GM18511 (cell line): ENCODE results near the gene ASL.
A peak's percentile ranks its signal among the peaks of the same experiment; 100 is the strongest.
"Not testable (repeated sequence)": the region's sequence is repeated elsewhere in the genome, so short reads cannot be mapped to it uniquely, and the experiment has no call there.

Experiments used
- ATAC-seq: cut with Tn5 transposase; IDR thresholded peaks from one replicate; pipeline ENCODE4 v1.9.1; 2021; ENCODE audit warnings: mild to moderate bottlenecking, moderate library complexity; ENCODE audit not compliant: unreplicated experiment

Gene ASL

DNA sequence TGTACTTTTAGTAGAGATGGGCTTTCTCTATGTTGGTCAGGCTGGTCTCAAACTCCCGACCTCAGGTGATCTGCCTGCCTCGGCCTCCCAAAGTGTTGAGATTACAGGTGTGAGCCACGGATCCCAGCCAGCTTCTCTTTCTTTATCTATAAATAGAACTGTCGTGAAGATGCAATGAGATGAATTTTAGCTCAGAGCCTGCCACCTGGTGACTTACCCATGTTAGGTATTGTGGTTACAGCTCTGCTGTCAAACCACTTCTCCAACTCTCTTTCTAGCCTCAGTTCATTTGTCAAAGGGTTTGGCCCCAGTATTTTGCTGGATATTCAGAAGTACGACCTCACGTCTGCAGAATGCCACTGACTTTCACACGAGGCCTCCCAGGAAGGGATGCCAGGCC is 3.4 kb upstream of the ASL start:
- ATAC-seq: not testable (repeated sequence)

DNA sequence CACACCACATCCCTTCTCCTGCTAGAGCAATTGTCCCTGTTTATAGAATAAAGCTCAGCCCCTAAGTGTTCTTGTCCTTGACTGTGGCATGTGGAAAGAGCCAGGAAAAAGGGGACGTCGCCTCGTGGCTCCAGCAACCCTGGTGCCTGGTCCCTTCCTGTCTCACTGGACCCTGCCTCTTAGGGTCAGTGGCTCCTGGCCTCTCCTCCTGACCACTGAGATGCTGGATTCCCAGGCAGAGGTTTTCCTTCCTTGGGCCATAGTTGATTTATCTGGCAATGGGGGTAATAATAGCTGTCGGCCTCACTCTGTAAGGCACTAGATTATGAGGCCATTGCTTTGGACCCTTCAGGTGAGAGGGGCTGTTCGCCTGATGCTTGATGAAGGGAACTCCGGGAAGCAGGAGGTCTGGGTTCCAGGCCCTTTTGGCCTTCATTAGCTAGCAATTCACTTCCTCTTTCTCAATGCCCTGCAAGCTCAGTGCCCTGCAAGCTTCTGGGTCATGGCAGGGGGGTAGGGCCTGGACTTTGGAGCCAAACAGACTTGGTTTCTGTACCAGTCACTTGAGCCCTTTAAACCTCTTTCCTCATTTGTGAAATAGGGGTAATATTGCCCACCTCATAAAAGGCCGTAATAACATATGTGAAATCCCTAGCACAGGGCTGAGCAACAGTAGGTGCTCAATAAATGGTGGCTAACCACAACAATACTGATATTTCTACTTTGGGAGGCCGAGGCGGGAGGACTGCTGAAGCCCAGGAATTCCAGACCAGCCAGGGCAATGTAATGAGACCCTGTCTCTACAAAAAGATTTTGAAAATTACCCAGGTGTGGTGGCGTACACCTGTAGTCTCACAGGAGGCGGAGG is 1.1 kb downstream of the ASL start:
- no peak for ATAC-seq

- no peak for ATAC-seq
Observed at GRCh38 chr7:66078067-66078466, 2.4 kb downstream of the ASL start.

DNA sequence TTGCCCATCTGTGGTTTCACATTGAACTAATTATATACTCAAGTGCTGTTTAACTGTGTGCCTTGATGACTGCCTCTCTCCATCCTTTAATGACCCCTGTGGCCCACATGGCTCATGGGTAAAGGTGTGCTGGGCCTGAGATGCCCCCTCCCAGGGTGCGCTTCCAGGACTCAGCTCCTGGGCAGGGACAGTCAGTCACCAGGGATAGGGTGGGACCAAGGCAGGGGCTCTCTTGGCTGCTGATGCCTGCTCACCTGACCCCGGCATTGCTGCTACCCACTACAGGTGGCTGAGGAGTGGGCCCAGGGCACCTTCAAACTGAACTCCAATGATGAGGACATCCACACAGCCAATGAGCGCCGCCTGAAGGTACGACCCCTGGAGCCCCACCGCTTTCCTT is 6.5 kb downstream of the ASL start:
- no peak for ATAC-seq

DNA sequence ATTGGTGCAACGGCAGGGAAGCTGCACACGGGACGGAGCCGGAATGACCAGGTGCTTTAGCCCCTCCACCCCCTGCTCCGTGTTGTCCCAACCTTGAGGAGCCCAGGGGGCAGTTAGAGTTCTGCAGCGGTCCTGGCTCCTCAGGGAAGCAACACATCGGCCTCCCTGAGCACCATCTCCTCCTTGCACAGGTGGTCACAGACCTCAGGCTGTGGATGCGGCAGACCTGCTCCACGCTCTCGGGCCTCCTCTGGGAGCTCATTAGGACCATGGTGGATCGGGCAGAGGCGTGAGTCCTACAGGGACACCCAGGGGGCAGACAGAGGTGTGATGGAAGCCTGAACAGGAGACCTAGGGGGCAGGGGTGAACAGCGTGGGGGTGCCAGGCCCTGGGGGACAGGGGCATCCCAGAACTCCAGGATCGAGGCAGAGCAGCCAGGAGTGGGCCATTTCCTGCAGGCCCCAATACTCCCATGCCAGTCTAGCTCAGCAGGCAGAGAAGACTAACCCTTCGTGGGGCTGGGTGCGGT is 7.3 kb downstream of the ASL start:
- ATAC-seq: no peak

DNA sequence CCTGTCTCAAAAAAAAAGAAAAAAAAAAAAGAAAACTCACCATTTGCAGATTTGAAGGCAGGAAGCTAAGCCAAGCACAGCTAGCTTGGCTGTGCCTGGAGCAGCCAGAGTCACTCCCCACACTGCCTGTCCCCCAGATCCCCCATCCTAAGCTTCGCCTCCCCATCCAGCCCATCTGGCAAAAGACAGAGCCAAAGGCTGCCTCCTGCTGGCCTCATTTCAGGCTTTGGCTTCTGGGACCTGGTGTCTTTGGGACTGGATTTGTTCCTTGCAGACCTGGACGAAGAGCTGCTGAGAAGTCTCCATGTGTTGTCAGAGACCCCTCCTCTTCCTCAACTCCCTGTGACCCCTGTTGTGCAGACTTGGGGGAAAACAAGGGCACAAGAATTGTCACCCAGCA is 8.1 kb downstream of the ASL start:
- ATAC-seq: no peak

DNA sequence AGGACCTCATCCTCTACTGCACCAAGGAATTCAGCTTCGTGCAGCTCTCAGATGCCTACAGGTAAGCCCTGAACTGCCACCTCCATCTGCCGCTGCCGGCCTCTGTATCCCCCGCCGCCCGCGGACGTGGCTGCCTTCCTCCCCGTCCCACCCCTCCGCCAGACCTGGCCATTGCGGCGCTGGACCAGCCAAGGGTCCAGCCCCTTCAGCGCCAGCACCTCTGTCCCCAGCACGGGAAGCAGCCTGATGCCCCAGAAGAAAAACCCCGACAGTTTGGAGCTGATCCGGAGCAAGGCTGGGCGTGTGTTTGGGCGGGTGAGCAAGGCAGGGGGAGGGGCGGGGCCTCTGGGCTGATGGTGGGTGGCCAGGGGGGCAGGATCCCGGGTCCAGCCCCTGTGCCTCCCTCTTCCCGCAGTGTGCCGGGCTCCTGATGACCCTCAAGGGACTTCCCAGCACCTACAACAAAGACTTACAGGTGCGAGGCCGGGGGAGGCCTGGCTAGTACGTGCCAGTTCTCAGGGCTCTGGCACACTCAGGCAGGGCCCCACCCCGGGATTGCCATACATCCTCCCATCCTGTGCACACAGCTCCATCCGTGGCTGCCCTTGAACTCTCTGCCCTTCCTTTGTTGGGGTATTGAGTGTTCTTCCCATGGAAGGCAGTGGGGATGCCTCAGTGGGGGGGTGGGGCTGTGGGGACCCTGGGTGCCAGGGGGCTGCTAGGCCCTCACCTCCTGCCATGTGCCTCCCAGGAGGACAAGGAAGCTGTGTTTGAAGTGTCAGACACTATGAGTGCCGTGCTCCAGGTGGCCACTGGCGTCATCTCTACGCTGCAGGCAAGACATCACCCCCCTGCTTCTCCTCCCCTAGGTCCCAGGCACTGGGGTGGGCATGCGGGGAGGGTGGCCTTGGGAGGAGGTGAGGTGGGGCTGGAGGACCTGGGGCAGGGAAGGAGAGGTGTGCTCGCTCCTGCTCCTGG is 13.5 kb downstream of the ASL start:
- no peak for ATAC-seq

GRCh38 chr7:66092654-66093053 is 17.0 kb downstream of the ASL start:
- ATAC-seq: no peak

- ATAC-seq: no peak
Observed at GRCh38 chr7:66095010-66095409, 19.4 kb downstream of the ASL start.

- ATAC-seq: no peak
Observed at GRCh38 chr7:66099232-66099550, 23.6 kb downstream of the ASL start.

DNA sequence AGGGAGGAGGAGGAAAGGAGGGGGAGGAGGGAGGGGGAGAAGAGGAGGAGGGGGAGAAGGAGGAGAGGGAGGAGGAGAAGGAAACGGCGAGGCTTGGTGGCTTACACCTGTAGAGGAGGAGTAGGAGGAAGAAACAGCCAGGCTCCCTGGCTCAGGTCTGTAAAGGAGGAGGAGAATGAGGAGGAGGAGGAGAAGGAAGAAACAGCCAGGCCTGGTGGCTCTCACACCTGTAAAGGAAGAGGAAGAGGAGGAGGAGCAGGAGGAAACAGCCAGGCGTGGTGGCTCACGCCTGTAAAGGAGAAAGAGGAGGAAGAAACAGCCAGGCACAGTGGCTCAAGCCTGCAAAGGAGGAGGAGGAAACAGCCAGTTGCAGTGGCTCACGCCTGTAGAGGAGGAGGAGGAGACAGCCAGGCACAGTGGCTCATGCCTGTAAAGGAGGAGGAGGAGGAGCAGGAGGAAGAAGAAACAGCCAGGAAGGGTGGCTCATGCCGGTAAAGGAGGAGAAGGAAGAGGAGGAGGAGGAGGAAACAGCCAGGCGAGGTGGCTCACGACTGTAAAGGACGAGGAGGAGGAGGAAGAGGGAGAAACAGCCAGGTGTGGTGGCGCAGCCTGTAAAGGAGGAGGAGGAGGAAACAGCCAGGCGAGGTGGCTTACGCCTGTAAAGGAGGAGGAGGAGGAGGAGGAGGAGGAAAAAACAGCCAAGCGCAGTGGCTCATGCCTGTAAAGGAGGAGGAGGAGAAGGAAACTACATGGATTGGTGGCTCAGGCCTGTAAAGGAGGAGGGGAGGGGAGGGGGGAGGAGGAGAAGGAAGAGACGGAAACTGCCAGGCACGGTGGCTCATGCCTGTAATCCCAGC is 24.2 kb downstream of the ASL start:
- peak; percentile 84 for ATAC-seq

- peak; percentile 40 for ATAC-seq
Observed at GRCh38 chr7:66100408-66101050, 24.9 kb downstream of the ASL start.

DNA sequence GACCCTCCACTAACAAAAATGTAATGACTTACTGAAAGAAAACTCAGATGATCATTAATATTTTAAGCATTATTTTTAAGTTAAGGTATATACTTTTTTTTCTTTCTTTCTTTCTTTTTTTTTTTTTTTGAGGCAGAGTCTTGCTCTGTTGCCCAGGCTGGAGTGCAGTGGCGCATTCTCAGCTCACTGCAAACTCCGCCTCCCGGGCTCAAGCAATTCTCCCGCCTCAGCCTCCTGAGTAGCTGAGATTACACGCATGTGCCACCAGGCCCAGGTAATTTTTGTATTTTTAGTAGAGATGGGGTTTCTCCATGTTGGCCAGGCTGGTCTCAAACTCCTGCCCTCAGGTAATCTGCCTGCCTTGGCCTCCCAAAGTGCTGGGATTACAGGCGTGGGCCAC is 26.5 kb downstream of the ASL start:
- not testable (repeated sequence) for ATAC-seq

DNA sequence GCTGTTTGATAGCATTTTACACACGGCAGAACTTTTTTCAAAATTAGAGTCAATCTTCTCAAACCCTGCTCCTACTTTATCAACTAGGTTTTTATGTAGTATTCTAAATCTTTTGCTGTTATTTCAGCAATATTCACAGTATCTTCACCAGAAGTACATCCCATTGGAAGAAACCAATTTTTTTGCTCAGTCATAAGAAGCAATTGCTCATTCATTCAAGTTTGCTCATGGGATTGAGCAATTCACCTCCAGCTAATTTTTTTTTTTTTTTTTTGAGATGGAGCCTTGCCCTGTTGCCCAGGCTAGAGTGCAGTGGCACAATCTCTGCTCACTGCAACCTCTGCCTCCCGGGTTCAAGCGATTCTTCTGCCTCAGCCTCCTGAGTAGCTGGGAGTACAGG is 28.4 kb downstream of the ASL start:
- ATAC-seq: not testable (repeated sequence)

GRCh38 chr7:66105263-66105748 is 29.7 kb downstream of the ASL start:
- no peak for ATAC-seq

- not testable (repeated sequence) for ATAC-seq
Observed at GRCh38 chr7:66108410-66108809, 32.8 kb downstream of the ASL start.

GRCh38 chr7:66110856-66111255 is 35.2 kb downstream of the ASL start:
- ATAC-seq: no peak

DNA sequence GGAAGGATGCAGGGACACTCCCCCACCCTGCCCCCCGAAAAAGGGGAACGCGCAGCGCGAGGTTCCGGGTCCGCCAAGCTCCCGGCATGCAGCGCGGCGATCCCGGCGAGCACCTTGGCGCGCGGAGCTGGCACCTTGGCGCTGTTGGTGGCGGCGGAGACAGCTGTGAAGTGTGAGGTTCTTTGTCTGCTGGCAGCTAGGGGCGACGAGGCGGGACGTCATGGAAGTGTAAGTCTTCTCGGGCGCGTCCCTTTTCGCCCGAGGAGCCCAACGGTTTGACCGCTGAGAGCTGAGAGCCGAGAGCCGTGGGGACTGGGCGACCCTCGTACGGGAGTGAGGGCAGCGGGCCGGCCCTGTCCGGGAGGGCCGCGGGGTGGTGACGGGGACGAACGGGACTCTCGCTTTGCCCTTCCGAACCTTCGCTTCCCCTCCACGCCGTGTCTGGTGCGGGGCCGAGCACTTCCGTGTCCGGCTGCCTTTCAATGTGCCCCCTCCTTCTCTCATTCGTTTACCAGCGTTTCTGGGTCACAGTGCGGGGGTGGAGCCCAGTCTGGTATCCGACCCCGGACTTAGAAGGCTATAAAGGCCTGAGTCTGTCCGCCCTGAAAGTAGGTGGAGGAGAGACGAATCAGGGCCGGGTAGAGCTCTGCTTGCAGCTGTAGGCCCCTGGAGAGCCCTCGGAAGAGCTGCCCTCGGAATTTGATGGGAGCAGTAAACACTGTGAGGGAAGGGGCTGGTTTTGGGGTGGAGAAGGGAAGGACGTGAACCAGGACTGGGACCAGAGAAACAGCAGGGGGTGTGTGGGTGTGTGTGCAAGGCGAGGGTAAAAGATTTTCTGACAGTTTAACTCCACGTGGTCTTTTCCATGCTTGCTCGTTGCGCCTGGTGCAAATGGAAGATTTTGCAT is 39.4 kb downstream of the ASL start, which contains the start of gene CRCP:
TSS of gene CRCP (plus strand) at position 105 of the 907 bp plus-strand sequence. CDS start at position 221, 116 bp downstream.
- ATAC-seq: peak; percentile 92
